Vagina (tissue), 2 donors: ENCODE measurements around the gene CDKL4.

Experiments
- POLR2A ChIP-seq, 2 donors: fragments of 450-650 bp; IDR thresholded peaks; one replicate each; pipeline ENCODE4 v1.6.1; 2017; ENCODE audit warnings: antibody characterized with exemption in 2 of 2, mild to moderate bottlenecking in 2 of 2, moderate library complexity in 2 of 2
- POLR2AphosphoS5 ChIP-seq, 2 donors: sonication (generic); formaldehyde crosslinking; IDR thresholded peaks; one replicate each; pipeline ENCODE4 v1.9.0; 2017; ENCODE audit warnings: antibody characterized with exemption in 2 of 2, mild to moderate bottlenecking in 2 of 2, low read depth in 1 of 2; ENCODE audit not compliant: insufficient read depth in 1 of 2
- TF ChIP-seq, protein P1 (sequence below), 3 experiments: fragments of 450-650 bp in 2 of 3; fragments of 200-600 bp in 1 of 3; sonication (generic) in 1 of 3; IDR thresholded peaks; one replicate each; pipeline ENCODE4 v1.5.1; 2017 to 2019; ENCODE audit warnings: antibody characterized with exemption in 3 of 3, mild to moderate bottlenecking in 2 of 3, moderate library complexity in 2 of 3

DNA sequence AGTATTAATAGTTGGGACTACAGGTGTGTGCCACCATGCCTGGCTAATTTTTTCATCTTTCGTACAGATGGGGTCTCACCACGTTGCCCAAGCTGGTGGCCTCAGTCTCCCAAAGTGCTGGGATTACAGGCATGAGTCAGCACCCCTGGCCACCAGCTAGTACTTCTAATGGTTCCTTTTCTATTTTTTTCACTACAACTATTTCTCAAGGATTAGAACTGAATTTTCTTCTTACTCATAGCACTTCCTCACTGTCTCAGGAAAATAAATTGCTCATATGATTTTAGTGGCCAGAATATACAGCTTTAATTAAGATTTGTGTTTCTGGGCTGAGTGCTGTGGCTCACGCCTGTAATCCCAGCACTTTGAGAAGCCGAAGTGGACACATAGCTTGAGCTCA is 79.7 kb downstream of the CDKL4 start:
- TF ChIP-seq, protein P1, sequence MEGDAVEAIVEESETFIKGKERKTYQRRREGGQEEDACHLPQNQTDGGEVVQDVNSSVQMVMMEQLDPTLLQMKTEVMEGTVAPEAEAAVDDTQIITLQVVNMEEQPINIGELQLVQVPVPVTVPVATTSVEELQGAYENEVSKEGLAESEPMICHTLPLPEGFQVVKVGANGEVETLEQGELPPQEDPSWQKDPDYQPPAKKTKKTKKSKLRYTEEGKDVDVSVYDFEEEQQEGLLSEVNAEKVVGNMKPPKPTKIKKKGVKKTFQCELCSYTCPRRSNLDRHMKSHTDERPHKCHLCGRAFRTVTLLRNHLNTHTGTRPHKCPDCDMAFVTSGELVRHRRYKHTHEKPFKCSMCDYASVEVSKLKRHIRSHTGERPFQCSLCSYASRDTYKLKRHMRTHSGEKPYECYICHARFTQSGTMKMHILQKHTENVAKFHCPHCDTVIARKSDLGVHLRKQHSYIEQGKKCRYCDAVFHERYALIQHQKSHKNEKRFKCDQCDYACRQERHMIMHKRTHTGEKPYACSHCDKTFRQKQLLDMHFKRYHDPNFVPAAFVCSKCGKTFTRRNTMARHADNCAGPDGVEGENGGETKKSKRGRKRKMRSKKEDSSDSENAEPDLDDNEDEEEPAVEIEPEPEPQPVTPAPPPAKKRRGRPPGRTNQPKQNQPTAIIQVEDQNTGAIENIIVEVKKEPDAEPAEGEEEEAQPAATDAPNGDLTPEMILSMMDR (IDR thresholded peaks at IDR 0.05): no peak
- TF ChIP-seq POLR2A (IDR thresholded peaks at IDR 0.05) (no peak), POLR2AphosphoS5 (IDR thresholded peaks at IDR 0.05; ENCODE audit: insufficient read depth in 1 of 2, low read depth in 1 of 2) (no peak)
